Measurements from ENCODE around the gene XPR1.
"Not testable (repeated sequence)": the region's sequence is repeated elsewhere in the genome, so short reads cannot be mapped to it uniquely, and the experiment has no call there.

XPR1 gene

DNA sequence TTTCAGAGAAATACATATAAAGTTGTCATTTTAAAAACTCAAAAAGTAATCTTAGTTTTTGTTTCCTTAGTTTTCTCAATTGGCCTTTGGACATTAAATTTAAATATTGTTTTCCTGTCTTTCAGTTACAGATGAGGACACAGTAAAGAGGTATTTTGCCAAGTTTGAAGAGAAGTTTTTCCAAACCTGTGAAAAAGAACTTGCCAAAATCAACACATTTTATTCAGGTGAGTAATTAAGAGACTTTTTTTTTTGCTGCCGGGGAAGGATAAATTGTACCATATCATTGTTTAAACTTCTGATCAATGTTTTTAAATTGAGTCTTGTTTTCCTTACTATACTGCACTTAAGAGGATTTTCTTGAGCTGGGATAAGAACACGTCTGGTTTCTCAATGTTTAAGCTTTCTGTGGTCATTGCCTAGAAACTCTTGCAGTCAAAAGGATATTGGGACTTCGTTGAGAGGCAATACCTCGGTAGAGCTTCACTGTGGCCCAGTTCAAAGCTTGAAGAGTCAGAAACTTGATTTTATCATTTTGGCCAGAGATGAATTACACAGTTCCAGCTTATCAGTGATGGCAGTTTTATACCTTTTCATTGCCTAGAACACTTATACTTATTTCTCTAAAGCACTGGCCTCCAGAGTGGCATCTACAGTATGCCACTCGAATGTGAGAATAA lies 155.9 kb downstream of the XPR1 start:
- no peak for DNase-seq

DNA sequence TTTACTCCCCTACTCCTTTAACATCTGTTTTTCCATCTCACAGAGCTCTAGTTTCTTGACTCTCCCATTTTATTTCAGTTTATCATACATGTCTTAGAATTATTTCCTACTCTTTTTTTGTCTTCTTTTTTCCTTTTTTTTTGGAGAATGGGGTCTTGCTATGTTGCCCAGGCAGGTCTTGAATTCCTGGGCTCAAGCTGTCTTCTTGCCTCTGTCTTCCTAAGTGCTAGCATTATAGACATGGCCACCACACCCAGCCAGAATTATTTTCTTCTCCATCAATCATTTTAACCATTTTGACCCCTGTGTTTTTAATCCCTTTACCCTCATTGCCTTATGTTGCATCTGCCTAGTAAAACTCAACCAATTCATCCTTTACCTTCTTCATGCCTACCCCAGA lies 157.6 kb downstream of the XPR1 start:
- no peak for DNase-seq

DNA sequence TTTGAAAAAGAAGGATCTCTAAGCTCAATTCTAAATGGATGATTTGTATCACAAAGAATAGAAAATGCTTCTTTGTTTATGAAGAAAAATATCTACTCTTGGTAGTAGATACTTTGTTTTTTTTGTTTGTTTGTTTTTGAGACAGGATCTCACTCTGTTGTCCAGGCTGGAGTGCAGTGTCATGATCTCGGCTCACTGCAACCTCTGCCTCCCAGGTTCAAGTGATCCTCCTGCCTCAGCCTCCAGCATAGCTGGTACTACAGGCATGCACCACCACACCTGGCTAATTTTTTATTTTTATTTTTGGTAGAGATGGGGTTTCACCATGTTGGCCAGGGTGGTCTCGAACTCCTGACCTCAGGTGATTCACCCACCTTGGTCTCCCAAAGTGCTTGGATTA lies 159.3 kb downstream of the XPR1 start:
- DNase-seq, result not testable (repeated sequence)

GRCh38 chr1:180791806-180792205 lies 160.0 kb downstream of the XPR1 start:
- no peak for DNase-seq

DNA sequence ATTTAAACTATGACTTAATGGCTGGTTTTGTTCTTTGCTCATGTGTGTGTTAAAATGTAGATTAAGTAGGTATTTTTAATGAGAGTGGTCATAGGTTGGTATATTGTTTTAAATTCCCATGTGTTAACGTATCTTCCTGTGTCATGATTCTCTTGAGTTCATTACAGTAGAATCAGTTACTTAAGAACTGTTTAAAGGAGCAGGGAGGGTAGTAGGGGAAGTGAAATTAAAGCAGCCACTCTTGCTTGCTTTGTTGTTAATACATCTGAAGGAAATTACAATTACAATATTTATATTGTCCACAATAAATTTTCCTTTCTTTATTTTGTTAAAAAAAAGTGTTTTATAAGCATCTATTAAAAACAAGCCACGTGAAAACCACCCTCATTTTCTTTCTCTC lies 161.6 kb downstream of the XPR1 start:
- DNase-seq, result no peak

DNA sequence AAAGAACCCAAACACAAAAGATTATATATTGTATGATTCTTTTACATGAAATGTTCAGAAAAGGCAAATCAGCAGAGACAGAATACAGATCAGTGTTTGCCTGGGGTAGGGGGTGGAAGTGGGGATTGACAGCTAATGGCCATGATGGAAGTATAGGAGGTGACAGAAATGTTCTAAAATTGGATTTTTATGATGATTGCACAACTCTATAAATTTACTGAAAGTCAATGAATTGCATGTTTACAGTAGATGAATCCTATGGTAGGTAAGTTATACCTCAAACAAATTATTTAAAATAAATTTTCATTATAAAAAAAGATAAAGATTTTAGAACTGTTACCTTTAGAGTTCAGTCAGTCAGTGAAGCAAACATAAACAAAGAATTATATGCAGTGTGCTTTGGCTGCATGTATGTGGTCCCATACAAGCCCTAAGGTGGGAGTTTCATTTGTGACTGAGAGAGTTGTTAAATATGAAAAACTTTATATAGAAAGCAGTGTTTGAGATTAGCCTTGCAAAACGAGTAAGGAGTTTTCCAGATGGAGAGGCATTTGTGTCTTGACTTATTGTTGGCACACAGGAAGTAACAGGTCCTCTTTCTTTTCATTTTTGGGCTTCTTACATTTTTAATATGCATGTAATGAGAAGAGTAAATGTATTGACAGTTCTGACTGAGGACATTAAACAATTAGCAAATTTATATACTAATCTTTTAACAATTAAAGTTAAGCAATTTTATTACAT lies 165.2 kb downstream of the XPR1 start:
- DNase-seq, result no peak

DNA sequence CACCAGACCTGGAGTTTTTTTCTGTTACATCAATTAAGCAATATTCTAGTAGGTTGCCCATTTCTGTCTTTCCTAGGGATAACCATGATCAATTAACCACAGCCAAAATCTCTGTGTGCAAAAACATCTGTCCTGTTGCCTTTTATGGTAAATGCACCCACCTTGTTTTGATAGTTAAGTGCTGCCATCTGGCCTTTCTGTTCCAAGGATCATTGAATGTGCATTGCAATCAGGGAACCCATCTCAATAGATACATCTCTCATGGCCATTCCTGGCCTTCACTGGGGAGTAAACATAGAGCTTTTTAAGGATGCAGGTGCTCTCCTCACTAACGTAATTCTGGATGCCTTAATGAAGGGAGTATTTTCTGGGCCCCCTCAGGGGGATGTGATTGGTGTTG lies 169.1 kb downstream of the XPR1 start:
- DNase-seq, result no peak

GRCh38 chr1:180802813-180803212 lies 171.0 kb downstream of the XPR1 start:
- no peak for DNase-seq

- no peak for DNase-seq
Observed at GRCh38 chr1:180805316-180805715, 173.5 kb downstream of the XPR1 start.

- DNase-seq, result no peak
Observed at GRCh38 chr1:180811298-180811697, 179.5 kb downstream of the XPR1 start.

- DNase-seq, result no peak
Observed at GRCh38 chr1:180811886-180812285, 180.1 kb downstream of the XPR1 start.

- no peak for DNase-seq
Observed at GRCh38 chr1:180814258-180814657, 182.4 kb downstream of the XPR1 start.

GRCh38 chr1:180815188-180815587 lies 183.4 kb downstream of the XPR1 start:
- DNase-seq, result no peak

DNA sequence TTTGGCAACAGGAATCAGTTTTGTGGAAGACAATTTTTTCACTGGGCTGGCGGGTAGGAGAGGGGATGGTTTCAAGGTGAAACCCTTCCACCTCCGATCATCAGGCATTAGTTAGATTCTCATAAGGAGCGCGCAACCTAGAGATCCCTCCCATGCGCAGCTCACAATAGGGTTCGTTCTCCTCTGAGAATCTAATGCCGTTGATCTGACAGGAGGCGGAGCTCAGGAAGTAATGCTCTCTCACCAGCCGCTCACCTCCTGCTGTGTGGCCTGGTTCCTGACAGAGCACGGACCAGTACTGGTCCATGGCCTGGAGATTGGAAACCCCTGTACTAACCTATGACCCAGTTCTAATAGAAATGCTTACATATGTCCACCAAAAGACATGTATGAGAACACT lies 184.3 kb downstream of the XPR1 start:
- DNase-seq, result no peak

DNA sequence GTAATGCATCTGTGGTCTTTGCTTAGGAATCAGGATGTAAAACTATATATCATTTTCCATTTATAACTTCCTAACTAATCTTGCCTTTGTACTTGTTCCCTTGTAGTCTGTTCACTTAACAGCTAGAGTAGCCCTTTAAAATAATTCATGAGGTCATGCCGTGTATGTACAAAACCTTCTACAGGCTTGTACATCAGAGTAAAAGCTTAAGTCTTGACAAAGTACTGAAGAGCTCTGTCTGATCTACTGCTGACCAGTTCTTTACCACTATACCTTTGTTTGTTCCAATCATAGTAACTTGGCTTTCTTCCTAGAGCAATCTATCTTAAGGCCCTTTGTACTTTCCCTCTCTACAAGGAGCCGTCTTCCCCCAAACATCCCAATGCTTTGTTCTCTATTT lies 190.1 kb downstream of the XPR1 start:
- no peak for DNase-seq

DNA sequence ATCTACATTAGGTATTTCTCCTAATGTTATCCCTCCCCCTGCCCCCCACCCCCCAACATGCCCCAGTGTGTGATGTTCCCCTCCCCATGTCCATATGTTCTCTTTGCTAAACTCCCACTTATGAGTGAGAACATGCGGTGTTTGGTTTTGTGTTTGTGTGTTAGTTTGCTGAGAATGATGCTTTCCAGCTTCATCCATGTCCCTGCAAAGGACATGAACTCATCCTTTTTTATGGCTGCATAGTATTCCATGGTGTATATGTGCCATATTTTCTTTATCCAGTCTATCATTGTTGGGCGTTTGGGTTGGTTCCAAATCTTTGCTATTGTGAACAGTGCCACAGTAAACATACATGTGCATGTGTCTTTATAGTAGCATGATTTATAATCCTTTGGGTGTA lies 199.7 kb downstream of the XPR1 start:
- not testable (repeated sequence) for DNase-seq

- DNase-seq, result not testable (repeated sequence)
Observed at GRCh38 chr1:180833180-180833579, 201.4 kb downstream of the XPR1 start.

DNA sequence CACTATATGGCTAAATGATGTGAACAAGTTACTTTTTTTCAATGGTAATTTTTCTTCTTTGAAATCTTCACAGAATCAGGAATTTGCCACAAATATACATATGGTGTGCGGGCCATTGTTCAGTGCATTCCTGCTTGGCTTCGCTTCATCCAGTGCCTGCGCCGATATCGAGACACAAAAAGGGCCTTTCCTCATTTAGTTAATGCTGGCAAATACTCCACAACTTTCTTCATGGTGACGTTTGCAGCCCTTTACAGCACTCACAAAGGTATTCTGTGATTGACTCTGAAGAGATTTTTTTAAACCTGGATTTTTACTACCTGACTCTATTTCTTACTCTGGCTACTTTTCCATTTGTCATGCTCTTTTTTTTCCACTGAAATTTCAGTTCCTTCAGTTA lies 204.6 kb downstream of the XPR1 start:
- no peak for DNase-seq

- DNase-seq, result no peak
Observed at GRCh38 chr1:180837020-180837419, 205.2 kb downstream of the XPR1 start.

- no peak for DNase-seq
Observed at GRCh38 chr1:180838535-180838934, 206.7 kb downstream of the XPR1 start.

- DNase-seq, result no peak
Observed at GRCh38 chr1:180839547-180839946, 207.7 kb downstream of the XPR1 start.

DNA sequence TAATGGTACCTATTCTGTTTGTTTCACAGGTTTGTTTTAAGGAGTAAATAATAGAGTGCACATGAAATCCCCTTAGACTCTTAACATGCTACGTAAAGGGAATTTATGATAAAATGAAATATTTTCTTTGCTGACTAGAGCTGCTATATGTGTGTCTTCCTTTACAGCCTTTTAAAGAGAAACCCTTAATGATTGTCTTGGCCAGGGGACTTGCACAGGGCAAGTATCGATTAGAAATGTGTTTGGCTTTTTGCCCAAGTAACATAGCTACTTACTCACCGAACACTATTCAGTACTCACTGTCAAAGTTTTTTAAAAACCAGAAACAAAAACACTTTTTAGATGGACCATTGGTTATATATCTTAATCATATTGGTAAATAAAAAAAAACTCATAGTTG lies 209.6 kb downstream of the XPR1 start:
- no peak for DNase-seq

DNA sequence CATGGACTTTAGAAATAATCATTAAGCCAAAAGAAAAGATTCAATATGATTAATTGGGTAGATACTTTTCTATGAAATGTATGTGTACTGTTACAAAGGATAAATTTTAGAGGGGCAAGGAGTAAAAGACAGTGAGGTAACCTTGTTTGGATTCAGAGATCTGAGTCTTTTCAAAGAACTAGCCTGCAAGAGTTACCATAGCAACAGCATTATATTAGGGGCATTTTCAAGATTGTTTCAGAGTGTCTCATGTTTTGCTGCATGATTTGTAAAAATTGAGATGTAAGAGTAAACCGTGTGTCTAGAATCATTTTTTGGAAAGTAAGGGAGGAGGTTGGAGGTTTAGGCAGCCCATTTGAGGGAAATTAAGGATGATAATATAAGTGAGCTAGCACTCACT lies 210.2 kb downstream of the XPR1 start:
- no peak for DNase-seq

- no peak for DNase-seq
Observed at GRCh38 chr1:180842491-180843275, 210.9 kb downstream of the XPR1 start.

All from GOT3 (cell line).